ENCODE measurements around the gene AGPS. TPM values are rescaled to one million over a fixed set of nuclear protein-coding genes. Genes with fewer than 3 reads are reported as not detected.
"Not testable (repeated sequence)": the region's sequence is repeated elsewhere in the genome, so short reads cannot be mapped to it uniquely, and the experiment has no call there.

Gene AGPS
- total RNA-seq, 6 experiments from 2014 or later = 36.0 to 47.6 (median 43.1) TPM

- DNase-seq = no peak
- H3K9me3 Mint-ChIP-seq = no peaks in the 10 kb centered on the region
- TF ChIP-seq CTCF (IDR thresholded peaks at IDR 0.05) = no peak
- H3K4me1 Mint-ChIP-seq (ENCODE audit: low read depth) = peaks cover 33% of the 10 kb centered on the region
- no peak overlapping the region for H3K27ac Mint-ChIP-seq
- H3K27me3 Mint-ChIP-seq (ENCODE audit: insufficient read depth) = no peaks in the 10 kb centered on the region
- no peak overlapping the region for H3K4me3 Mint-ChIP-seq
- no peaks in the 10 kb centered on the region for H3K36me3 Mint-ChIP-seq (ENCODE audit: low read depth)
Measured at GRCh38 chr2:177406182-177406581, 13.6 kb downstream of the AGPS start.

GRCh38 chr2:177407031-177407430, 14.5 kb downstream of the AGPS start:
- no peak for TF ChIP-seq CTCF (IDR thresholded peaks at IDR 0.05)
- no peaks in the 10 kb centered on the region for H3K36me3 Mint-ChIP-seq (ENCODE audit: low read depth)

GRCh38 chr2:177410629-177411028, 18.1 kb downstream of the AGPS start:
- not testable (repeated sequence) for H3K4me3 Mint-ChIP-seq; H3K9me3 Mint-ChIP-seq; H3K36me3 Mint-ChIP-seq (ENCODE audit: low read depth); H3K27ac Mint-ChIP-seq; H3K27me3 Mint-ChIP-seq (ENCODE audit: insufficient read depth); DNase-seq
- peaks cover 27% of the 10 kb centered on the region for H3K4me1 Mint-ChIP-seq (ENCODE audit: low read depth)

More at GRCh38 chr2:177407031-177407430, 14.5 kb downstream of the AGPS start:
- Mint-ChIP-seq H3K27me3 (ENCODE audit: insufficient read depth) (no peaks in the 10 kb centered on the region), H3K4me3 (no peak overlapping the region), H3K4me1 (ENCODE audit: low read depth) (peaks cover 33% of the 10 kb centered on the region), H3K27ac (no peak overlapping the region), H3K9me3 (no peaks in the 10 kb centered on the region)
- DNase-seq = no peak

- TF ChIP-seq CTCF (IDR thresholded peaks at IDR 0.05) = no peak
- Mint-ChIP-seq H3K27me3 (ENCODE audit: insufficient read depth) (no peaks in the 10 kb centered on the region), H3K4me1 (ENCODE audit: low read depth) (peaks cover 44% of the 10 kb centered on the region), H3K9me3 (no peaks in the 10 kb centered on the region), H3K4me3 (no peak overlapping the region), H3K27ac (no peak overlapping the region), H3K36me3 (ENCODE audit: low read depth) (peaks cover 8% of the 10 kb centered on the region; the same call in 1 of the 2 replicates)
- DNase-seq = no peak
Measured at GRCh38 chr2:177413703-177414102, 21.1 kb downstream of the AGPS start.

- TF ChIP-seq CTCF (IDR thresholded peaks at IDR 0.05) = no peak
- H3K4me3 Mint-ChIP-seq = no peak overlapping the region
- H3K9me3 Mint-ChIP-seq = no peaks in the 10 kb centered on the region
- H3K27ac Mint-ChIP-seq = no peak overlapping the region; the same call in 1 of the 2 replicates
- H3K27me3 Mint-ChIP-seq (ENCODE audit: insufficient read depth) = no peaks in the 10 kb centered on the region
- peaks cover 54% of the 10 kb centered on the region for H3K4me1 Mint-ChIP-seq (ENCODE audit: low read depth)
- peaks cover 5% of the 10 kb centered on the region; the same call in 1 of the 2 replicates for H3K36me3 Mint-ChIP-seq (ENCODE audit: low read depth)
- peak; percentile 28 for DNase-seq
Measured at GRCh38 chr2:177419274-177419673, 26.7 kb downstream of the AGPS start.

GRCh38 chr2:177422271-177422670, 29.7 kb downstream of the AGPS start:
- Mint-ChIP-seq H3K4me3 (no peak overlapping the region; the same call in 1 of the 2 replicates), H3K27me3 (ENCODE audit: insufficient read depth) (no peaks in the 10 kb centered on the region), H3K4me1 (ENCODE audit: low read depth) (peaks cover 35% of the 10 kb centered on the region), H3K9me3 (peaks cover 6% of the 10 kb centered on the region), H3K36me3 (ENCODE audit: low read depth) (peaks cover 30% of the 10 kb centered on the region), H3K27ac (peak overlapping the region; percentile 42)
- DNase-seq = peak; percentile 32
- TF ChIP-seq CTCF (IDR thresholded peaks at IDR 0.05) = no peak

- H3K36me3 Mint-ChIP-seq (ENCODE audit: low read depth) = peaks cover 49% of the 10 kb centered on the region
- H3K4me1 Mint-ChIP-seq (ENCODE audit: low read depth) = peaks cover 27% of the 10 kb centered on the region
- DNase-seq; H3K27me3 Mint-ChIP-seq (ENCODE audit: insufficient read depth); H3K4me3 Mint-ChIP-seq; H3K27ac Mint-ChIP-seq: not testable (repeated sequence)
- H3K9me3 Mint-ChIP-seq = peaks cover 15% of the 10 kb centered on the region
Measured at GRCh38 chr2:177424120-177424519, 31.5 kb downstream of the AGPS start.

GRCh38 chr2:177424620-177425019, 32.0 kb downstream of the AGPS start:
- H3K27me3 Mint-ChIP-seq (ENCODE audit: insufficient read depth); H3K27ac Mint-ChIP-seq; DNase-seq; H3K4me3 Mint-ChIP-seq: not testable (repeated sequence)
- peaks cover 15% of the 10 kb centered on the region for H3K9me3 Mint-ChIP-seq
- peaks cover 27% of the 10 kb centered on the region for H3K4me1 Mint-ChIP-seq (ENCODE audit: low read depth)
- H3K36me3 Mint-ChIP-seq (ENCODE audit: low read depth) = peaks cover 50% of the 10 kb centered on the region

Measured in HFFc6 (cell line).